NCI-H1092 treated with DMSO at 0.1 percent for 48 hours (cell line): Measurements from ENCODE around the gene SERPINA12.
A peak's percentile ranks its signal among the peaks of the same experiment; 100 is the strongest.

Experiments
- DNase-seq: peaks from one replicate; lab custom pipeline; 2025; lab: John Stamatoyannopoulos, UW

Gene SERPINA12

GRCh38 chr14:94509356-94509755 is at the start of gene SERPINA12:
TSS of gene SERPINA12 (minus strand) at chr14:94509469. CDS start at chr14:94498397, 11,072 bp downstream.
- no peak for DNase-seq

GRCh38 chr14:94558842-94559241 is 49.6 kb upstream of the SERPINA12 start:
- DNase-seq, result no peak

- DNase-seq, result no peak
Measured at GRCh38 chr14:94557327-94557726, 48.1 kb upstream of the SERPINA12 start.

GRCh38 chr14:94555991-94556390 is 46.7 kb upstream of the SERPINA12 start:
- DNase-seq, result no peak

GRCh38 chr14:94550041-94550440 is 40.8 kb upstream of the SERPINA12 start:
- DNase-seq, result no peak

- DNase-seq, result peak; percentile 18
Measured at GRCh38 chr14:94548999-94549985, 40.0 kb upstream of the SERPINA12 start.

GRCh38 chr14:94548131-94548998 is 39.1 kb upstream of the SERPINA12 start:
- no peak for DNase-seq

- no peak for DNase-seq
Measured at GRCh38 chr14:94547726-94548125, 38.5 kb upstream of the SERPINA12 start.

GRCh38 chr14:94547151-94547680 is 37.9 kb upstream of the SERPINA12 start:
- no peak for DNase-seq

GRCh38 chr14:94545131-94545841 is 36.0 kb upstream of the SERPINA12 start:
- no peak for DNase-seq

- no peak for DNase-seq
Measured at GRCh38 chr14:94544726-94545125, 35.5 kb upstream of the SERPINA12 start.

GRCh38 chr14:94543449-94544124 is 34.3 kb upstream of the SERPINA12 start:
- no peak for DNase-seq

GRCh38 chr14:94542811-94543440 is 33.7 kb upstream of the SERPINA12 start:
- no peak for DNase-seq

GRCh38 chr14:94542111-94542810 is 33.0 kb upstream of the SERPINA12 start:
- DNase-seq, result no peak

GRCh38 chr14:94541234-94541975 is 32.1 kb upstream of the SERPINA12 start:
- DNase-seq, result no peak

GRCh38 chr14:94540031-94540794 is 30.9 kb upstream of the SERPINA12 start:
- DNase-seq, result no peak

GRCh38 chr14:94539181-94539580 is 29.9 kb upstream of the SERPINA12 start:
- no peak for DNase-seq

GRCh38 chr14:94538070-94538740 is 28.9 kb upstream of the SERPINA12 start:
- no peak for DNase-seq
